NCI-H2081 treated with DMSO at 0.1 percent for 48 hours (cell line): ENCODE data around the gene SIGLEC10.

Experiments
- DNase-seq: peaks from one replicate; lab custom pipeline; 2025; lab: John Stamatoyannopoulos, UW

SIGLEC10 gene

GRCh38 chr19:51365965-51366388 lies 51.5 kb downstream of the SIGLEC10 start, which contains the start of gene ETFB:
TSS of gene ETFB (minus strand) at chr19:51366388. CDS start at chr19:51366326, 62 bp downstream.
- DNase-seq: no peak

- DNase-seq: no peak
Measured at GRCh38 chr19:51365211-51365964, 52.1 kb downstream of the SIGLEC10 start.

GRCh38 chr19:51364200-51365106 lies 53.0 kb downstream of the SIGLEC10 start:
- DNase-seq: no peak

- no peak for DNase-seq
Measured at GRCh38 chr19:51361239-51361638, 56.2 kb downstream of the SIGLEC10 start.
